Heart left ventricle (tissue), 16 donors: ENCODE data around the gene NXPH3. TPM values are rescaled to one million over a fixed set of nuclear protein-coding genes. Genes with fewer than 3 reads are reported as not detected.

ENCODE experiments used
- ATAC-seq, 4 donors: fragments of 200-7000 bp; cut with Tn5 transposase; one replicate each; pipeline ENCODE4 v1.9.1; 2020 to 2022; ENCODE audit warnings: moderate library complexity in 4 of 4, mild to moderate bottlenecking in 3 of 4, moderate number of reproducible peaks in 1 of 4
- DNase-seq, 5 donors: peaks; one replicate each; pipeline ENCODE4 v3.0.0-alpha.2; 2020
- H3K27ac ChIP-seq, 12 donors: fragments of 200-600 bp; sonication (generic) in 4 of 12; one replicate each; pipeline versions ENCODE4 v1.5.0 to v1.8.0; 2016 to 2022; ENCODE audit warnings: mild to moderate bottlenecking in 2 of 12
- H3K27me3 ChIP-seq, 9 donors: fragments of 200-600 bp; sonication (generic) in 2 of 9; one replicate each; pipeline versions ENCODE4 v1.5.1 to v1.8.0; 2016 to 2022; ENCODE audit warnings: mild to moderate bottlenecking in 3 of 9
- H3K36me3 ChIP-seq, 9 donors: fragments of 200-600 bp; sonication (generic) in 2 of 9; one replicate each; pipeline versions ENCODE4 v1.5.0 to v1.8.0; 2018 to 2022; ENCODE audit warnings: mild to moderate bottlenecking in 2 of 9
- H3K4me1 ChIP-seq, 12 donors: fragments of 200-600 bp; sonication (generic) in 4 of 12; one replicate each; pipeline versions ENCODE4 v1.5.0 to v1.8.0; 2016 to 2022; ENCODE audit warnings: mild to moderate bottlenecking in 3 of 12
- H3K4me3 ChIP-seq, 12 donors: fragments of 200-600 bp; sonication (generic) in 4 of 12; one replicate each; pipeline versions ENCODE4 v1.5.0 to v1.8.0; 2017 to 2022; ENCODE audit warnings: mild to moderate bottlenecking in 9 of 12, moderate library complexity in 4 of 12
- H3K9me3 ChIP-seq, 12 donors: fragments of 200-600 bp; sonication (generic) in 4 of 12; one replicate each; pipeline versions ENCODE4 v1.5.0 to v1.8.0; 2016 to 2022; ENCODE audit warnings: mild to moderate bottlenecking in 1 of 12
- CTCF ChIP-seq, 12 donors: fragments of 200-600 bp; sonication (generic) in 4 of 12; IDR thresholded peaks; one replicate each; pipeline versions ENCODE4 v1.5.0 to v1.8.0; 2018 to 2022; ENCODE audit warnings: antibody characterized with exemption in 12 of 12, mild to moderate bottlenecking in 5 of 12
- POLR2A ChIP-seq, 2 donors: fragments of 450-650 bp; IDR thresholded peaks; one replicate each; pipeline ENCODE4 v1.6.1; 2017; ENCODE audit warnings: antibody characterized with exemption in 2 of 2, mild to moderate bottlenecking in 2 of 2, moderate library complexity in 2 of 2
- WGBS, 4 donors: extraction: QIAGEN DNeasy Blood & Tissue Kit in 2 of 4; methylation state at CpG; one replicate each; pipeline versions ENCODE4 v1.1.5 to v1.1.7; 2013 to 2018; 5-methylcytosine and 5-hydroxymethylcytosine counted together
- intact Hi-C, 10 donors: fragments of 100-400 bp; cut with DNase I; formaldehyde crosslinking; loops; one replicate each; pipeline versions ENCODE4 v1.11.1 to v1.14.2; 2022
- polyA plus RNA-seq, 2 donors: library from polyadenylated mRNA; stranded (reverse); fragments of 200-250 nt; gene quantifications; one replicate each; pipeline ENCODE4 v1.2.3, GENCODE V29; 2013
- total RNA-seq, 9 donors: library from RNA; depleted of rRNA in 2 of 9; stranded (reverse); fragments of >200 nt in 2 of 9; fragmentation: NEBNext Ultra II Directional in 3 of 9; extraction: Animal tissue kit (Norgen Biotek cat#: 25700) in 3 of 9; gene quantifications; one replicate each; pipeline versions ENCODE4 v1.1.0 to v1.2.4, GENCODE V29; 2016 to 2023
- donor health status: ischemic (EF 13 %, LVEDD 7.1; RV severe dilation, severe dysfunction).
- donor health status: healthy with polysubstance abuse.
- donor health status: DM: no; HTN: yes; CAD: no.
- donor health status: DM: no; HTN: no; CAD: no.
- donor health status: ischemic (EF 25% LVEDD 6.9; RV normal size, moderate dysfunction).
- donor health status: ischemic (EF 25% LVEDD 5.7; RV mildly dilated, moderate dysfunction).
- donor health status: healthy.
- donor health status: DM: yes; HTN: yes; CAD: no.
- donor health status: ischemic (EF 35%, LVEDD 5.7; RV mildly dilated, moderate dysfunction).
- donor health status: nonischemic (EF 11% LVEDD 7.7; RV severe dilation, severe dysfunction).
- donor health status: DM: yes; HTN: yes; CAD: no.
- donor health status: PGD.
- donor health status: ischemic (EF 29% LVEDD 5.4; RV normal size, mild dysfunction).
- donor health status: nonischemic (EF 23%, LVEDD 6.1; RV moderate dilation, normal function).

The NXPH3 gene
- total and polyA plus RNA-seq, 11 donors: 2.5 to 7.9 (median 4.5) TPM

GRCh38 chr17:49554694-49555494 is 20.8 kb upstream of the NXPH3 start:
- Histone ChIP-seq H3K9me3 (no peaks in the 10 kb centered on the region), H3K27ac (no peak overlapping the region), H3K4me1 (peaks cover 0 to 8% (median 4%) of the 10 kb centered on the region in 12 donors), H3K36me3 (no peaks in the 10 kb centered on the region), H3K4me3 (no peak overlapping the region), H3K27me3 (peaks cover 0 to 9% (median 0%) of the 10 kb centered on the region in 9 donors)
- no peak for TF ChIP-seq CTCF (IDR thresholded peaks at IDR 0.05)
- no peak for TF ChIP-seq POLR2A (IDR thresholded peaks at IDR 0.05)
- intact Hi-C loops: loop anchor here (2.0 to 10.0 kb wide), 14 partner anchors 38 to 442 kb away; partner anchors contain the start of genes NGFR (in 5 of the 10), DLX3 (in 1 of the 10) and PHB1 (in 1 of the 10)
- ATAC-seq: no peak
- WGBS, 4 donors: 70 to 81% (median 75%) methylated on average over 10 to 14 of the region's 14 CpGs
- DNase-seq: no peak

- peaks cover 0 to 9% (median 0%) of the 10 kb centered on the region in 9 donors for H3K27me3 ChIP-seq
- intact Hi-C loops: loop anchor here (1.0 to 10.0 kb wide), 19 partner anchors 58 to 442 kb away; partner anchors contain the start of genes NGFR (in 3 of the 10), DLX3 (in 1 of the 10) and PHB1 (in 1 of the 10)
- H3K36me3 ChIP-seq: no peaks in the 10 kb centered on the region
- DNase-seq (no peak), ATAC-seq (no peak)
- peaks cover 0 to 8% (median 4%) of the 10 kb centered on the region in 12 donors for H3K4me1 ChIP-seq
- H3K27ac ChIP-seq: no peak overlapping the region
- WGBS, 4 donors: 71 to 78% (median 73%) methylated on average over 18 to 19 of the region's 19 CpGs
- no peak overlapping the region for H3K4me3 ChIP-seq
- TF ChIP-seq CTCF (IDR thresholded peaks at IDR 0.05): no peak
- TF ChIP-seq POLR2A (IDR thresholded peaks at IDR 0.05): no peak
- H3K9me3 ChIP-seq: no peaks in the 10 kb centered on the region
These were observed 20.0 kb upstream of the NXPH3 start for GRCh38 chr17:49555495-49556222.

- WGBS, 4 donors: 13 to 27% (median 15%) methylated on average over 13 to 30 of the region's 30 CpGs
- peak; percentile 69 to 93 (median 88) for ATAC-seq
- H3K4me3 ChIP-seq: no peak overlapping the region
- H3K9me3 ChIP-seq: no peaks in the 10 kb centered on the region
- H3K4me1 ChIP-seq: peaks cover 0 to 8% (median 4%) of the 10 kb centered on the region in 12 donors
- no peaks in the 10 kb centered on the region for H3K36me3 ChIP-seq
- no peak overlapping the region for H3K27ac ChIP-seq
- intact Hi-C loops: loop anchor here (1.0 to 10.0 kb wide), 16 partner anchors 59 to 441 kb away; partner anchors contain the start of genes NGFR (in 3 of the 10), DLX3 (in 1 of the 10) and PHB1 (in 1 of the 10)
- no peak for TF ChIP-seq POLR2A (IDR thresholded peaks at IDR 0.05)
- TF ChIP-seq CTCF (IDR thresholded peaks at IDR 0.05): peak; percentile 95 to 100 (median 98)
- H3K27me3 ChIP-seq: peaks cover 0 to 9% (median 0%) of the 10 kb centered on the region in 9 donors
- peak; percentile 65 to 88 (median 74) for DNase-seq
These were observed 19.3 kb upstream of the NXPH3 start for GRCh38 chr17:49556223-49556943.
